Mucosa of rectum (tissue), 2 donors: ENCODE results near the gene USP25.

Experiments used
- H3K27ac ChIP-seq, 2 donors: one replicate each; pipeline ENCODE4 v1.7.0; 2013; ENCODE audit warnings: inconsistent platforms in 2 of 2, low read depth in 2 of 2, low read length in 2 of 2
- H3K27me3 ChIP-seq, 2 donors: one replicate each; pipeline ENCODE4 v1.7.0; 2013; ENCODE audit warnings: low read length in 2 of 2; ENCODE audit not compliant: control insufficient read depth in 2 of 2, insufficient read depth in 2 of 2
- H3K36me3 ChIP-seq, 2 donors: one replicate each; pipeline ENCODE4 v1.7.0; 2013; ENCODE audit warnings: low read length in 2 of 2; ENCODE audit not compliant: control insufficient read depth in 2 of 2, insufficient read depth in 2 of 2
- H3K4me1 ChIP-seq, 2 donors: one replicate each; pipeline ENCODE4 v1.7.0; 2013; ENCODE audit warnings: low read length in 2 of 2, mild to moderate bottlenecking in 1 of 2; ENCODE audit not compliant: control insufficient read depth in 2 of 2, insufficient read depth in 2 of 2
- H3K4me3 ChIP-seq, 2 donors: one replicate each; pipeline ENCODE4 v1.7.0; 2013; ENCODE audit warnings: low read length in 2 of 2
- H3K9ac ChIP-seq, 2 donors: one replicate each; pipeline ENCODE4 v1.7.0; 2013; ENCODE audit warnings: low read length in 2 of 2, low read depth in 1 of 2, mild to moderate bottlenecking in 1 of 2
- H3K9me3 ChIP-seq, 2 donors: one replicate each; pipeline ENCODE4 v1.7.0; 2013; ENCODE audit warnings: low read length in 2 of 2; ENCODE audit not compliant: control insufficient read depth in 2 of 2
- donor health status: healthy.
- donor health status: Normal muscosa, but diverticular disease.

Gene USP25

DNA sequence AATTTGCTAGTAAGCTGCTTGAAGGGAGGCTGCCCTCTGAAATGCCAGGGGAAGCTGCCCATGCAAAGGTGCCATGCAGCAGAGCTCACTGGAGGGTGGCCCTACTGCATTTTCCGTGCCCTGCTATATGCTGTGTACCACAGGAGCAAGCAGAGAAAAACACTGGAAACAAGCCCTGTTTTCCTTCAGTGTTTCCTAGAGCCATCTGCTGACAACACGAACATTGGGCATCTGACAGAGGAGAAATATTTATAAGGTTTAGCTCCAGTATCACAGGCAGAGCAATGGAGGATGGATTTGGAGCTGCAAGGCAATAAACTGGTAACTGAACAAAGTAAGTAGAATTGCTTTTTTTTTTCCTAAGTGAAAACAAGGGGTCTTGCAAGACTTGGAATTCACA, 198.4 kb downstream of the USP25 start:
- no peak overlapping the region for H3K4me3 ChIP-seq
- no peaks in the 10 kb centered on the region for H3K27me3 ChIP-seq
- H3K9ac ChIP-seq: no peak overlapping the region
- no peaks in the 10 kb centered on the region for H3K36me3 ChIP-seq
- H3K4me1 ChIP-seq: no peaks in the 10 kb centered on the region
- no peak overlapping the region for H3K27ac ChIP-seq
- no peaks in the 10 kb centered on the region for H3K9me3 ChIP-seq

- no peak overlapping the region for H3K27ac ChIP-seq
- no peaks in the 10 kb centered on the region for H3K27me3 ChIP-seq
- no peaks in the 10 kb centered on the region for H3K9me3 ChIP-seq
- no peak overlapping the region for H3K4me3 ChIP-seq
- no peaks in the 10 kb centered on the region for H3K36me3 ChIP-seq
- no peaks in the 10 kb centered on the region for H3K4me1 ChIP-seq
- no peak overlapping the region for H3K9ac ChIP-seq
Measured at GRCh38 chr21:15928686-15929425, 199.1 kb downstream of the USP25 start.

DNA sequence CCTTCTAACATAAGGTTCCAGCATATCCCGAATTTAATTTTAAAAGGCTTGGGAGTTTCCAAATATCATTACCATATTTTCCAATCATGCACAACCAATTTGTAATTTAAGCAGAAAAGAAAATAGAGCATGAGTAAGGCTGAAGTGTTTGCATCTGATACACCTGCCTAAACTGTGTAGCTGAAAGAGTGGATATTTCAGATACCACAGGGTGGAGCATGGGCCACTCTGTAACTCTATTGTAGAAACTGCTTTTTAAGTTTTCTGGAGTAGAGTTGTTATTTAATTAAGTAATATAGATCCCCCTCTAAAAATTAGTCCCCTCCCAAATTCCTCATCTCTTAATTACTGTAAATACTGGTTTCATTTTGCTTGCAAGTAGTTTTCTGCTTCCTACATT, 199.8 kb downstream of the USP25 start:
- H3K36me3 ChIP-seq: no peaks in the 10 kb centered on the region
- H3K9me3 ChIP-seq: no peaks in the 10 kb centered on the region
- no peak overlapping the region for H3K27ac ChIP-seq
- no peaks in the 10 kb centered on the region for H3K4me1 ChIP-seq
- no peak overlapping the region for H3K4me3 ChIP-seq
- no peak overlapping the region for H3K9ac ChIP-seq
- H3K27me3 ChIP-seq: no peaks in the 10 kb centered on the region
